Measurements from ENCODE around the gene TRIM67. TPM values are rescaled to one million over a fixed set of nuclear protein-coding genes. Genes with fewer than 3 reads are reported as not detected.
A peak's percentile ranks its signal among the peaks of the same experiment; 100 is the strongest.
"Not testable (repeated sequence)": the region's sequence is repeated elsewhere in the genome, so short reads cannot be mapped to it uniquely, and the experiment has no call there.

TRIM67 gene
- under 1 TPM; 0.06 to 0.22 (median 0.10) TPM for polyA plus RNA-seq (ENCODE audit: insufficient read length in 4 of 4)

- peak in 2 of 4 donors; percentile 18 to 31 for DNase-seq (ENCODE audit: low read depth in 4 of 4, low spot score in 3 of 4)
Measured at GRCh38 chr1:231161667-231162296, at the start of gene TRIM67. TSS of gene TRIM67 (plus strand) at chr1:231162058. CDS start at chr1:231162970, 912 bp downstream.

- no peak for DNase-seq (ENCODE audit: low read depth in 4 of 4, low spot score in 3 of 4)
Measured at GRCh38 chr1:231116738-231117137, 45.1 kb upstream of the TRIM67 start.

- DNase-seq (ENCODE audit: low read depth in 4 of 4, low spot score in 3 of 4), result no peak
Measured at GRCh38 chr1:231118704-231119453, 43.0 kb upstream of the TRIM67 start.

GRCh38 chr1:231121533-231121932 lies 40.3 kb upstream of the TRIM67 start:
- DNase-seq (ENCODE audit: low read depth in 4 of 4, low spot score in 3 of 4), result no peak

GRCh38 chr1:231122143-231122542 lies 39.7 kb upstream of the TRIM67 start:
- DNase-seq (ENCODE audit: low read depth in 4 of 4, low spot score in 3 of 4), result no peak

- DNase-seq (ENCODE audit: low read depth in 4 of 4, low spot score in 3 of 4), result no peak
Measured at GRCh38 chr1:231124746-231125145, 37.1 kb upstream of the TRIM67 start.

GRCh38 chr1:231125972-231126580 lies 35.8 kb upstream of the TRIM67 start:
- no peak for DNase-seq (ENCODE audit: low read depth in 4 of 4, low spot score in 3 of 4)

GRCh38 chr1:231127106-231127505 lies 34.8 kb upstream of the TRIM67 start:
- not testable (repeated sequence) for DNase-seq (ENCODE audit: low read depth in 4 of 4, low spot score in 3 of 4)

GRCh38 chr1:231128471-231128870 lies 33.4 kb upstream of the TRIM67 start:
- DNase-seq (ENCODE audit: low read depth in 4 of 4, low spot score in 3 of 4), result not testable (repeated sequence)

GRCh38 chr1:231130544-231130943 lies 31.3 kb upstream of the TRIM67 start:
- no peak for DNase-seq (ENCODE audit: low read depth in 4 of 4, low spot score in 3 of 4)

GRCh38 chr1:231132591-231132990 lies 29.3 kb upstream of the TRIM67 start:
- DNase-seq (ENCODE audit: low read depth in 4 of 4, low spot score in 3 of 4), result not testable (repeated sequence)

- DNase-seq (ENCODE audit: low read depth in 4 of 4, low spot score in 3 of 4), result no peak
Measured at GRCh38 chr1:231134624-231135023, 27.2 kb upstream of the TRIM67 start.

GRCh38 chr1:231138236-231138635 lies 23.6 kb upstream of the TRIM67 start:
- DNase-seq (ENCODE audit: low read depth in 4 of 4, low spot score in 3 of 4), result no peak

- no peak for DNase-seq (ENCODE audit: low read depth in 4 of 4, low spot score in 3 of 4)
Measured at GRCh38 chr1:231139125-231139649, 22.7 kb upstream of the TRIM67 start.

- no peak for DNase-seq (ENCODE audit: low read depth in 4 of 4, low spot score in 3 of 4)
Measured at GRCh38 chr1:231139659-231140654, 21.9 kb upstream of the TRIM67 start.

- DNase-seq (ENCODE audit: low read depth in 4 of 4, low spot score in 3 of 4), result no peak
Measured at GRCh38 chr1:231144416-231145193, 17.3 kb upstream of the TRIM67 start.

GRCh38 chr1:231147896-231148295 lies 14.0 kb upstream of the TRIM67 start:
- no peak for DNase-seq (ENCODE audit: low read depth in 4 of 4, low spot score in 3 of 4)

- no peak for DNase-seq (ENCODE audit: low read depth in 4 of 4, low spot score in 3 of 4)
Measured at GRCh38 chr1:231151811-231152210, 10.0 kb upstream of the TRIM67 start.

- DNase-seq (ENCODE audit: low read depth in 4 of 4, low spot score in 3 of 4), result no peak
Measured at GRCh38 chr1:231153726-231154125, 8.1 kb upstream of the TRIM67 start.

Measured in right renal pelvis (tissue), 4 donors.